Urinary bladder (tissue), 4 donors: ENCODE measurements around the gene APEH. TPM values are rescaled to one million over a fixed set of nuclear protein-coding genes. Genes with fewer than 3 reads are reported as not detected.

Source experiments
- DNase-seq: peaks from one replicate; pipeline ENCODE4 v3.0.0-alpha.2; 2015; ENCODE audit errors: extremely low spot score
- H3K27ac ChIP-seq: one replicate; pipeline ENCODE4 v1.5.1; 2013; ENCODE audit warnings: low read depth, mild to moderate bottlenecking, moderate library complexity
- H3K36me3 ChIP-seq: one replicate; pipeline ENCODE4 v1.6.1; 2013; ENCODE audit warnings: mild to moderate bottlenecking, moderate library complexity; ENCODE audit not compliant: insufficient read depth
- H3K4me1 ChIP-seq: one replicate; pipeline ENCODE4 v1.6.1; 2013; ENCODE audit warnings: mild to moderate bottlenecking, moderate library complexity; ENCODE audit not compliant: insufficient read depth
- H3K4me3 ChIP-seq: one replicate; pipeline ENCODE4 v1.5.1; 2013; ENCODE audit warnings: low read depth, low read length
- WGBS: extraction: QIAGEN DNeasy Blood & Tissue Kit; methylation state at CpG from one replicate; pipeline ENCODE4 v1.1.7; 2013; 5-methylcytosine and 5-hydroxymethylcytosine counted together
- polyA plus RNA-seq: library from polyadenylated mRNA; stranded (reverse); fragments of 200-250 nt; gene quantifications from one replicate; pipeline ENCODE4 v1.2.3, GENCODE V29; 2013
- total RNA-seq: library from RNA; depleted of rRNA; stranded (reverse); fragments of >200 nt; gene quantifications from one replicate; pipeline ENCODE4 v1.2.3, GENCODE V29; 2014
- donor health status: healthy with polysubstance abuse.
- donor health status: healthy.

The APEH gene
- total and polyA plus RNA-seq, 2 donors: 51.4 to 73.4 TPM

DNA sequence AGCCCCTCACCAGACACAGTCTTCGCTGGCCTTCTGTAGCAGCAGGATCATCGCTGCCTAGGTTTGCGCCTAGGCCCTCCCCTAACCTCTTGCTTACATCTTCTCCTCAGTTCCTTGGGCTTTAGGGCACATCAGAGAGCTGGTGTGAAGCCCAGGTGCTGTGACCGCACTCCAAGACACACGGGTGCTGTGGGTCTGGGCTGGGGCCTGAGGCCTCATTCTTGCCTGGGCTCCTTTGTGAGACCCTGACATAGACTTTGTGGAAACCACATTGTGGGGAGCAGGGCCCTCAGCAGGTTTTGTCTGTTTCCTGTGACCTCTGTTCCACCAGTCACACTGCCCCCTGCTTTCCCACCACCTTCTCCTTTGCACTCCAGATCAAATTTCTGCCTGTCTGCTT, 37.3 kb downstream of the APEH start:
- Histone ChIP-seq H3K4me3 (no peak overlapping the region), H3K36me3 (no peaks in the 10 kb centered on the region), H3K4me1 (no peaks in the 10 kb centered on the region), H3K27ac (no peak overlapping the region)
- DNase-seq: no peak
- 91% methylated on average over 5 of the region's 5 CpGs for WGBS

DNA sequence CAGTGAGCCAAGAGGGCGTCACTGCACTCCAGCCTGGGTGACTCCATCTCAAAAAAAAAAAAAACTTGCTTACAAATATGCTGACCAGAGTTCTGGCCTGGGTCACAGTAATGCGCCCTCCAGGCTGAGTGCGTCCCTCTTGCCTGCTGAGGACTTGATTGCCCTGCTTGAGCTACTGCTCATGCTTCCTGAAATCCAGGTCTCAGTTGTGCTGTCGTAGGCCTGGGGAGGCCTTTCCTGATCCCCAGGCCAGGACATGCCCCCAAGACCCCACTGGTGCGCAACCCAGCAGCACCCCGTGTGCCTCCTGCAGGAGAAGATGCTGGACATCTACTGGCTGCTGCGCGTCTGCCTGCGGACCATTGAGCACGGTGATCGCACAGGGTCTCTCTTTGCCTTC, 38.0 kb downstream of the APEH start:
- H3K4me1 ChIP-seq: no peaks in the 10 kb centered on the region
- no peak overlapping the region for H3K27ac ChIP-seq
- WGBS: 88% methylated on average over 11 of the region's 11 CpGs
- DNase-seq: no peak
- H3K36me3 ChIP-seq: no peaks in the 10 kb centered on the region
- H3K4me3 ChIP-seq: no peak overlapping the region

DNA sequence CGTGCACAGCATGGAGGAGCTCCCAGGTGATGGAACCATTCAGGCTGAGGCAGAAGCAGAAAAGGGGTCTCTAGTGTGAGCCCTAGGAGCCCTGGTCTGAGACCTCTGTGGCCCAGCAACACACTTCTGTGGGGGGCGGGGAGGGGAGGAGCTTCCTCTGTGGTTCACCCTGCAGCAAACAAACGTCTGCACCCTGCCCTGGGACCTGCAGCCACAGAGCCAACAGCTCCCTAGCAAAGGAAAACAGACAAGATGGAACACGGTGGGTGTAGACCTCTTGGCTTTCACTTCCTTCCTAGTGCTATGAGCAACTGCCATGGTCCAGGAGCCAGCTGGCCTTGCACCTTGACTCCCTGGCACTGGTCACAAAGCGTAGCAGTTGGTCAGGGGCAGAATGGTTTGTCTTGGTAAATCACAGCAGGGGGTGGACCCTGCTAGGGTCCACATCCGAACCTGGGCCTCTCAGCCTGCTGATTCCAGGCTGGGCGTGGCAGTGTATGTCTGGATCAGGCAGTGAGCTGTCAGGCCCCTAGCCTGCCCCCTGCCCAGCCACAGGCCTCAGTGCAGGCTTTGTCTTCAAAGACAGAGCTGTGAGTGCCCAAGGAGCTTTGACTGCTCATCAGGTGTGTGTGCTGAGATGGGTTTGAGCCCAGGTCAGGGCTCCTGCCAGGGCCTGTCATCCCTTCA, 38.6 kb downstream of the APEH start:
- no peak for DNase-seq
- no peak overlapping the region for H3K27ac ChIP-seq
- H3K4me3 ChIP-seq: no peak overlapping the region
- H3K36me3 ChIP-seq: no peaks in the 10 kb centered on the region
- WGBS: 66% methylated on average over 7 of the region's 7 CpGs
- no peaks in the 10 kb centered on the region for H3K4me1 ChIP-seq

GRCh38 chr3:49713336-49714105, 39.4 kb downstream of the APEH start:
- Histone ChIP-seq H3K4me3 (no peak overlapping the region), H3K27ac (no peak overlapping the region), H3K36me3 (no peaks in the 10 kb centered on the region), H3K4me1 (no peaks in the 10 kb centered on the region)
- DNase-seq: no peak
- 93% methylated on average over 25 of the region's 25 CpGs for WGBS

GRCh38 chr3:49714728-49715550, 40.8 kb downstream of the APEH start:
- 90% methylated on average over 13 of the region's 13 CpGs for WGBS
- Histone ChIP-seq H3K4me1 (no peaks in the 10 kb centered on the region), H3K27ac (no peak overlapping the region), H3K36me3 (no peaks in the 10 kb centered on the region), H3K4me3 (no peak overlapping the region)
- no peak for DNase-seq

- no peak for DNase-seq
- H3K4me1 ChIP-seq: no peaks in the 10 kb centered on the region
- no peak overlapping the region for H3K4me3 ChIP-seq
- WGBS: 91% methylated on average over 13 of the region's 13 CpGs
- H3K36me3 ChIP-seq: no peaks in the 10 kb centered on the region
- no peak overlapping the region for H3K27ac ChIP-seq
These were observed 41.5 kb downstream of the APEH start for GRCh38 chr3:49715611-49716121.

DNA sequence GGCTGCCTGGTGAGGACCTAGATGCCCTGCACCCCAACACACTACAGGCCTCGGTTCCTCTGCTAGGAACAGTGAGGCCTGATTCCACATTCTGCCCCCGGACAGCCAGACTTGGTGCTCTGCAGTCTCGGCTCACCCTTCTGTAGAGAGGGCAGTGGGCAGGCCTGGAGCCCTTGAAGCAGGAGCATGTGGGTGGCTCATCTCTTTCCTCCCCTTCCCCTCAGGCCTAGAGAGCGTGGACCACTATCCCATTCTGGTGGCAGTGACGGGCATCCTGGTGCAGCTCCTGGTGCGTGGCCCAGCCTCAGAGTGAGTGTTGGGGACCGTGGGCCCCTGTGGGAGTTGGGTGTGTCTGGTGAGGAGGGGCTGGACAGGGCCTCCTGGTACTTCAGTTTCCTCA, 42.0 kb downstream of the APEH start:
- H3K4me3 ChIP-seq: no peak overlapping the region
- H3K4me1 ChIP-seq: no peaks in the 10 kb centered on the region
- no peak for DNase-seq
- no peak overlapping the region for H3K27ac ChIP-seq
- WGBS: 91% methylated on average over 7 of the region's 7 CpGs
- no peaks in the 10 kb centered on the region for H3K36me3 ChIP-seq

GRCh38 chr3:49716691-49717210, 42.6 kb downstream of the APEH start:
- H3K4me3 ChIP-seq: no peak overlapping the region
- H3K27ac ChIP-seq: no peak overlapping the region
- WGBS: 88% methylated on average over 16 of the region's 16 CpGs
- no peaks in the 10 kb centered on the region for H3K36me3 ChIP-seq
- no peaks in the 10 kb centered on the region for H3K4me1 ChIP-seq
- DNase-seq: no peak

DNA sequence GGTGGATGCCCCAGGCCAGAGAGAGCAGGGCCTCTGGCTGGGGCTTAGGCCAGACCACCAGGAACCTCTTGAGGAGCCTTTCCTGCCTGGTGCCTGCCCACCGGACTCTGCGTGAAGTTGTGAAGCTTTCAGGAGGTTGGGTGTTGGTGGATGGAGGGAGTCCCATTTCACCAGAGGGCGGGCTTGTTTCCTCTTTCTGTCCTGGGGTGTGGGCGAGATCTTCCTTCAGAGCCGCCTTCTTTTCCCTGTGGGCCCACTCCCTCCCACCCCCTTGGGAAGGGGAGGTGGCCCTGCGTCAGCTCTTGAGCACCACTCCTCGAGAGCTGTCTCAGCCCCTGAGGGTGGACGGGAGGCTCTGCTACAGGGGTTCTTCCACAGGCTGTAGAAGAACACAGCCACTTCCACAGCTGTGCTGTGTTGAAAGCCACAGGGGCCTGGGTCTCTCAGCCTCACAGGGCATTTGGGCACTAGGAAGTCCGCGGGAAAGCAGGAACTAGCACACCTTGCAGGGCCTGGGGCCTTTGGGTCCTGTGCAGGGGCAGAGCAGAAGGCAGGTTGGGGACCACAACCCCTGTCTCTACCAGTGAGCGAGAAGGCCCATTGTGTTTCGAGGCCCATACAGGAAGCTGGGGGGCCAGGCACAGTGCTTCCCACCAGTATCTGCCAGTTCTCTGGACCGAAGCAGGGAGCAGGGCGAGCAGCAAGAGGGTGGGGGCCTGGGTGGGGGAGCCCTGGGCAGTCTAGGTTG, 43.2 kb downstream of the APEH start:
- Histone ChIP-seq H3K36me3 (no peaks in the 10 kb centered on the region), H3K4me1 (no peaks in the 10 kb centered on the region)

DNA sequence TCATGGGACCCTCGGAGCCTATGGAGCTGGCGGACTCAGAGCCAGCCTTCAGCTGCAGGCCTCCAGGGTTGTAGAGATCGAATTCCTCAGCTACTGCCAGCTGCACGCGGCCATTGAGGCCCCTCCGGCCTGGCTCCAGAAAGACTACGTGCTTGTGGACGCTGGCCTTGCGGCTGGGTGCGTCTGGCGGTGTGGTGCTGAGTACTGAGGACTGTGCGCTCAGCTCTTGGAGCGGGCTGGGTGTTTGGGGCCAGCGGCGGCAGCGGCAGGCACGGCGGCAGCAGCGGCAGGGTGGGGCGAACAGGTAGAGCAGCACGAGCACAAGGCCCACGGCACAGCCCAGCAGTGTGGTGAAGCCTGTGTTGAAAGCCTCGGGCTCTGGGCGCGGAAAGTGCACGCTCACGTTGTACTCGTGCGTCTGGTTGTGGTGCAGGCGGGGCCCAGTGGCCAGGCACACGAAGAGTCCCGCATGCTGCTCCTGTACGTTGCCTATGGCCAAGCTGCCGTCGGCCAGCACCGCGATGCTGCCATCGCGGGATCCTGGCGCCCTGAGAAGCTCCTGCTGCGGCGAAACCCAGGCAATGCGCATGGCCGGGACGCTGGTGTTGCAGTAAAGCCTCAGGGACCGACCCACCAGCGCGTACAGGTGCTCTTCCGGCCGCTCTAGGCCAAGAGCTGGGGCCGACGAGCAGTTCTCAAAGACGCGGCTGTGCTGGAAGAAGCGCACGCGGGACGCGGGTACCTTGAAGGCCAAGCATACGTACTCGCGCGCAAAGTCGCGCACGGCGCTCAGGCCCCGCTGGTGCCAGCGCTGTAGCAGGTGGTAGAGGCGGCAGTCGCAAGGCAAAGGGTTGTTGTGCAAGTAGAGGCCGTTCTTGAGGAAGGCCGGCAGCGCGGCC, 44.1 kb downstream of the APEH start:
- 53% methylated on average over 75 of the region's 75 CpGs for WGBS
- Histone ChIP-seq H3K36me3 (no peaks in the 10 kb centered on the region), H3K27ac (no peak overlapping the region), H3K4me1 (no peaks in the 10 kb centered on the region), H3K4me3 (no peak overlapping the region)
- no peak for DNase-seq

More for the DNA sequence above, 43.2 kb downstream of the APEH start:
- no peak overlapping the region for H3K4me3 ChIP-seq
- DNase-seq: no peak
- no peak overlapping the region for H3K27ac ChIP-seq
- WGBS: 93% methylated on average over 14 of the region's 14 CpGs

DNA sequence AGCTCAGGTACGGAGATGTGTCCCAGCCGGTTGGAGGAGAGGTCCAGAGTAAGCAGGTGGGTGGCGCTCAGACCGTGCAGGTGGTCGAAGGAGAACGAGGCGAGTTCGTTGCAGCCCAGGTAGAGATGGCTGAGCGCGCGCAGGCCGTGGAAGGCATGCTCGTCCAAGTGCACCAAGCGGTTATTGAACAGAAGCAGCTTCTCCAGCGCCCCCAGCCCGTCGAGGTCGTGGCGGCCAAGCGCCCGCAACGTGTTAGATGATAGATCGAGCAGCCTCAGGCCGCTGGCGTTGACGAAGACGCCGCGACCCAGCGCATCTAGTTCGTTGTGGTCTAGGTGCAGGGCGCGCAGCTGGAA, 44.7 kb downstream of the APEH start:
- Histone ChIP-seq H3K36me3 (no peaks in the 10 kb centered on the region), H3K4me1 (no peaks in the 10 kb centered on the region), H3K27ac (no peak overlapping the region), H3K4me3 (peak overlapping the region; percentile 36)
- DNase-seq: no peak
- WGBS: 6% methylated on average over 33 of the region's 33 CpGs

DNA sequence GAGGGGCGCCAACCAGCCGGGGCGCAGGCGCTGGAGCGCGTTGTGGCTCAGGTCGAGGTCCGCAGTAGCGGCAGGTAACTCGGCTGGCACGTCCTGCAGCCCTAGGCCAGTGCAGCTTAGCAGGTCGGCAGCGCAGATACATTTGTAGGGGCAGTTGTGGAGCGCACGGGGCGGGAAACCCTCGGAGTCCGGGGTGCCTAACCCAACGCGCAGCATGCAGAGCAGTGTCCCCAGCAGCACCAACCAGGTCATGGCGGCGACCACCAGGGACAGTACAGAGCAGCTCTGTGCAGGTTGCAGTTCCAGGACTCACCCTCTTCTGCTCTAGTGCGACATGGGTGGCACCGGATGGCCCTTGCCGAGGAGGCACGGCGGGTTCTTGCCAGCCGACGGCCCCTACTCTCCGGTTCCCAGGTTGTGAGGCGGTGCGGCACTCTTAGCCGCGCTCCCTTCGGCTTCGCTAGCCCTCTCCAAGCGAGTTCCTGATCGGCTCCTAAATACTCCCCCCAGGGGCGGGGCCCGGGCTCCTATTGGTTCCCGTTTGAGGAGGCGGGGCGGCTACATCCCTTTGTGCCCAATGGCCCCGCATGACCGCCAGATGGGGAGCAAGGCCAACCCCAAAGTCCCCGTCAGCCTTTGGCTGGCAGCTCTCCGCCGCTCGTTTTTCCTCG, 45.2 kb downstream of the APEH start, which contains the start of gene AMIGO3:
AMIGO3 (minus strand) TSS at position 471 of the 671 bp plus-strand sequence; CDS start at position 252, 219 bp downstream.
- Histone ChIP-seq H3K36me3 (no peaks in the 10 kb centered on the region), H3K4me3 (peak within 1 kb of the TSS; percentile 36), H3K27ac (no peak within 1 kb of the TSS), H3K4me1 (no peaks in the 10 kb centered on the region)
- WGBS: under 1% methylated on average over 50 of the region's 50 CpGs
- peak; percentile 84 for DNase-seq
